Activated CD4-positive, alpha-beta memory T cell treated with anti-CD3 and anti-CD28 coated beads, Interleukin-2, amount 10 ng/mL, durations not matched to agents 7 days and 5 days (primary cell): ENCODE data around the gene LAMA4. TPM values are rescaled to one million over a fixed set of nuclear protein-coding genes. Genes with fewer than 3 reads are reported as not detected.

Source experiments
- CTCF ChIA-PET: fragments of 350-600 bp; sonication (Branson Sonifier 250); formaldehyde crosslinking; loops from one replicate; lab custom pipeline; 2021; ENCODE audit warnings: antibody characterized with exemption, inconsistent platforms; lab: Charles Lee
- POLR2A ChIA-PET: fragments of 350-600 bp; sonication (Branson Sonifier 250); formaldehyde crosslinking; loops from one replicate; lab custom pipeline; 2021; ENCODE audit warnings: antibody characterized with exemption; lab: Charles Lee
- DNase-seq: peaks from one replicate; pipeline ENCODE4 v3.0.0-alpha.2; 2020
- H3K27ac Mint-ChIP-seq: one replicate; pipeline ENCODE4 v1.8.0; 2021; ENCODE audit warnings: mild to moderate bottlenecking, mixed read lengths
- H3K27me3 Mint-ChIP-seq: one replicate; pipeline ENCODE4 v1.8.0; 2021; ENCODE audit warnings: mixed read lengths
- H3K36me3 Mint-ChIP-seq: one replicate; pipeline ENCODE4 v1.8.0; 2021; ENCODE audit warnings: low read depth, mixed read lengths
- H3K4me1 Mint-ChIP-seq: one replicate; pipeline ENCODE4 v1.8.0; 2021; ENCODE audit warnings: mixed read lengths
- H3K4me3 Mint-ChIP-seq: one replicate; pipeline ENCODE4 v1.8.0; 2021; ENCODE audit warnings: mild to moderate bottlenecking, mixed read lengths
- H3K9me3 Mint-ChIP-seq: one replicate; pipeline ENCODE4 v1.8.0; 2021; ENCODE audit warnings: mixed read lengths
- total RNA-seq, 2 experiments: library from RNA; stranded (reverse); gene quantifications; one replicate each; pipeline ENCODE4 v1.2.3, GENCODE V29; 2021

Gene LAMA4
- total RNA-seq, 2 experiments from 2014 or later, result not detected

- CTCF ChIA-PET, result no interaction called here
- Mint-ChIP-seq H3K27ac (no peak overlapping the region), H3K4me3 (no peak overlapping the region), H3K9me3 (no peaks in the 10 kb centered on the region), H3K36me3 (no peaks in the 10 kb centered on the region), H3K4me1 (no peaks in the 10 kb centered on the region), H3K27me3 (peaks cover 56% of the 10 kb centered on the region)
- DNase-seq, result no peak
- POLR2A ChIA-PET, result no interaction called here
Observed at GRCh38 chr6:112227992-112228391, 26.4 kb downstream of the LAMA4 start.

GRCh38 chr6:112227411-112227810, 27.0 kb downstream of the LAMA4 start:
- no peaks in the 10 kb centered on the region for H3K4me1 Mint-ChIP-seq
- H3K9me3 Mint-ChIP-seq, result no peaks in the 10 kb centered on the region
- CTCF ChIA-PET, result no interaction called here
- H3K4me3 Mint-ChIP-seq, result no peak overlapping the region
- POLR2A ChIA-PET, result no interaction called here
- H3K27ac Mint-ChIP-seq, result no peak overlapping the region
- peaks cover 51% of the 10 kb centered on the region for H3K27me3 Mint-ChIP-seq
- no peak for DNase-seq
- H3K36me3 Mint-ChIP-seq, result no peaks in the 10 kb centered on the region

- CTCF ChIA-PET, result no interaction called here
- H3K36me3 Mint-ChIP-seq, result no peaks in the 10 kb centered on the region
- H3K27ac Mint-ChIP-seq, result no peak overlapping the region
- H3K4me3 Mint-ChIP-seq, result no peak overlapping the region
- no peaks in the 10 kb centered on the region for H3K9me3 Mint-ChIP-seq
- POLR2A ChIA-PET, result no interaction called here
- peaks cover 53% of the 10 kb centered on the region for H3K27me3 Mint-ChIP-seq
- H3K4me1 Mint-ChIP-seq, result no peaks in the 10 kb centered on the region
- DNase-seq, result no peak
Observed at GRCh38 chr6:112225691-112226090, 28.7 kb downstream of the LAMA4 start.

- Mint-ChIP-seq H3K9me3 (no peaks in the 10 kb centered on the region), H3K27ac (no peak overlapping the region), H3K36me3 (no peaks in the 10 kb centered on the region), H3K27me3 (peaks cover 49% of the 10 kb centered on the region), H3K4me3 (no peak overlapping the region), H3K4me1 (no peaks in the 10 kb centered on the region)
- ChIA-PET CTCF (no interaction called here), POLR2A (no interaction called here)
- no peak for DNase-seq
Observed at GRCh38 chr6:112224088-112224487, 30.3 kb downstream of the LAMA4 start.

- ChIA-PET CTCF (no interaction called here), POLR2A (interaction anchor here (0.6 kb wide), 1 partner anchor 429 kb away, joined by 3 read pairs; no protein-coding TSS in a partner anchor)
- no peak for DNase-seq
- no peak overlapping the region for H3K4me3 Mint-ChIP-seq
- no peaks in the 10 kb centered on the region for H3K9me3 Mint-ChIP-seq
- peaks cover 46% of the 10 kb centered on the region for H3K27me3 Mint-ChIP-seq
- no peak overlapping the region for H3K27ac Mint-ChIP-seq
- H3K4me1 Mint-ChIP-seq, result no peaks in the 10 kb centered on the region
- no peaks in the 10 kb centered on the region for H3K36me3 Mint-ChIP-seq
Observed at GRCh38 chr6:112223070-112223861, 31.1 kb downstream of the LAMA4 start.

- ChIA-PET POLR2A (interaction anchor here (1.0 kb wide), 1 partner anchor 64 kb away, joined by 3 read pairs; no protein-coding TSS in a partner anchor), CTCF (no interaction called here)
- H3K36me3 Mint-ChIP-seq, result no peaks in the 10 kb centered on the region
- peaks cover 48% of the 10 kb centered on the region for H3K27me3 Mint-ChIP-seq
- H3K4me3 Mint-ChIP-seq, result no peak overlapping the region
- H3K9me3 Mint-ChIP-seq, result no peaks in the 10 kb centered on the region
- no peaks in the 10 kb centered on the region for H3K4me1 Mint-ChIP-seq
- H3K27ac Mint-ChIP-seq, result no peak overlapping the region
- no peak for DNase-seq
Observed at GRCh38 chr6:112221981-112222852, 32.1 kb downstream of the LAMA4 start.

- ChIA-PET POLR2A (interaction anchor here (1.0 kb wide), 1 partner anchor 64 kb away, joined by 3 read pairs; no protein-coding TSS in a partner anchor), CTCF (no interaction called here)
- Mint-ChIP-seq H3K27ac (no peak overlapping the region), H3K9me3 (no peaks in the 10 kb centered on the region), H3K36me3 (no peaks in the 10 kb centered on the region), H3K4me3 (no peak overlapping the region), H3K4me1 (no peaks in the 10 kb centered on the region), H3K27me3 (peaks cover 52% of the 10 kb centered on the region)
- no peak for DNase-seq
Observed at GRCh38 chr6:112221561-112221960, 32.8 kb downstream of the LAMA4 start.

GRCh38 chr6:112218563-112218962, 35.8 kb downstream of the LAMA4 start:
- DNase-seq, result no peak
- Mint-ChIP-seq H3K9me3 (no peaks in the 10 kb centered on the region), H3K36me3 (no peaks in the 10 kb centered on the region), H3K27ac (no peak overlapping the region), H3K4me1 (no peaks in the 10 kb centered on the region), H3K27me3 (peaks cover 41% of the 10 kb centered on the region), H3K4me3 (no peak overlapping the region)
- ChIA-PET POLR2A (no interaction called here), CTCF (no interaction called here)

GRCh38 chr6:112216662-112217551, 37.5 kb downstream of the LAMA4 start:
- Mint-ChIP-seq H3K4me1 (no peaks in the 10 kb centered on the region), H3K27me3 (peaks cover 40% of the 10 kb centered on the region), H3K36me3 (no peaks in the 10 kb centered on the region), H3K4me3 (no peak overlapping the region), H3K27ac (no peak overlapping the region), H3K9me3 (no peaks in the 10 kb centered on the region)
- ChIA-PET CTCF (no interaction called here), POLR2A (no interaction called here)
- DNase-seq, result no peak

GRCh38 chr6:112215488-112216284, 38.7 kb downstream of the LAMA4 start:
- DNase-seq, result no peak
- ChIA-PET CTCF (no interaction called here), POLR2A (no interaction called here)
- peaks cover 40% of the 10 kb centered on the region for H3K27me3 Mint-ChIP-seq
- no peaks in the 10 kb centered on the region for H3K4me1 Mint-ChIP-seq
- H3K27ac Mint-ChIP-seq, result no peak overlapping the region
- no peak overlapping the region for H3K4me3 Mint-ChIP-seq
- H3K36me3 Mint-ChIP-seq, result no peaks in the 10 kb centered on the region
- H3K9me3 Mint-ChIP-seq, result no peaks in the 10 kb centered on the region

- CTCF ChIA-PET, result no interaction called here
- no peaks in the 10 kb centered on the region for H3K9me3 Mint-ChIP-seq
- H3K27ac Mint-ChIP-seq, result no peak overlapping the region
- peaks cover 39% of the 10 kb centered on the region for H3K27me3 Mint-ChIP-seq
- DNase-seq, result no peak
- H3K4me1 Mint-ChIP-seq, result no peaks in the 10 kb centered on the region
- no peaks in the 10 kb centered on the region for H3K36me3 Mint-ChIP-seq
- POLR2A ChIA-PET, result no interaction called here
- H3K4me3 Mint-ChIP-seq, result no peak overlapping the region
Observed at GRCh38 chr6:112214739-112215269, 39.6 kb downstream of the LAMA4 start.

GRCh38 chr6:112210852-112211251, 43.5 kb downstream of the LAMA4 start:
- H3K27ac Mint-ChIP-seq, result no peak overlapping the region
- ChIA-PET POLR2A (no interaction called here), CTCF (no interaction called here)
- no peaks in the 10 kb centered on the region for H3K4me1 Mint-ChIP-seq
- no peak overlapping the region for H3K4me3 Mint-ChIP-seq
- peaks cover 31% of the 10 kb centered on the region for H3K27me3 Mint-ChIP-seq
- DNase-seq, result no peak
- no peaks in the 10 kb centered on the region for H3K9me3 Mint-ChIP-seq
- no peaks in the 10 kb centered on the region for H3K36me3 Mint-ChIP-seq
